HG03439 (cell line): Measurements from ENCODE around the gene INTS13.
"Not testable (repeated sequence)": the region's sequence is repeated elsewhere in the genome, so short reads cannot be mapped to it uniquely, and the experiment has no call there.

Source experiments
- ATAC-seq: cut with Tn5 transposase; IDR thresholded peaks from one replicate; pipeline ENCODE4 v1.9.1; 2021; ENCODE audit warnings: mild to moderate bottlenecking, moderate library complexity; ENCODE audit not compliant: unreplicated experiment

The INTS13 gene

DNA sequence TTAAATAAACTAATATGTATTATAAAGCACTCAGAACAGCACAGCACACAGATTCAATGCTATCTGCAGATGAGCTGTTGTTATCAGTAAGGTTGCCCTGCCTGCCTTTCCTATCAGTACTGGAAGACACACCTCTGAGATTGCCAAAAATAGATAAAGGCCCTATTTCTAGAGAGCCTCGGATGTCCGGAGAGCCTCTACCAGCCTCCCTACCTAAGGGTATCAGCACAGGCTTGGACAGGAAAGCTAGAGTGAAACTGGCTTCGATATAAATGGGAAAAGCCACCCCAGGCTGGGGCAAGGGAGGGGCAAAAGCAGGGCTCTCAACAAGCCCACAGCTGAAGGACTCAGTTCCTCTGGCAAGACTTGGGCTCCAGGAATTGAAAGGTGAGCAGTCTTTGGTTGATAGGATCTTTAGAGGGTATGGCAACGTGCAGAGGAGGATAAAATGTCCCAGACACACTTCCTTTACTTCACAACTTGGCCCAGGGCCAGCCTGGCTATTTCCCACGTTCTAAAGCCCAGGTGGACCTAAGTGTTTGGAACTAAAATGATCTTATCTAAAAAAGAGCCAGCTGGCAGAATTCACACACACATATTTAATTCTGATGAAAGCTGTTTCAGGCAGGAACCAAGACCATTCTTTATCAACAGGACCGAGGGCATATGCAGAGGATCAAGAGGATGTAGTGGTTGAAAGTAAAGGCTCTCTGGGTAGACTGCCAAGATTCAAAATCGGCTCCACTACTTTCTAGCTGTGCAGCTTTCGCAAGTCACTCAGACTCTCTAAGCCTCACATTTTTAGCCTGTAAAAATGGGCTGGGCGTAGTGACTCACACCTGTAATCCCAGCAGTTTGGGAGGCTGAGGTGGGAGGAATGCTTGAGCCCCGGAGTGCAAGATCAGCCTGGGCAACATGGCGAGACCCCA, 67.0 kb downstream of the INTS13 start:
- no peak for ATAC-seq

DNA sequence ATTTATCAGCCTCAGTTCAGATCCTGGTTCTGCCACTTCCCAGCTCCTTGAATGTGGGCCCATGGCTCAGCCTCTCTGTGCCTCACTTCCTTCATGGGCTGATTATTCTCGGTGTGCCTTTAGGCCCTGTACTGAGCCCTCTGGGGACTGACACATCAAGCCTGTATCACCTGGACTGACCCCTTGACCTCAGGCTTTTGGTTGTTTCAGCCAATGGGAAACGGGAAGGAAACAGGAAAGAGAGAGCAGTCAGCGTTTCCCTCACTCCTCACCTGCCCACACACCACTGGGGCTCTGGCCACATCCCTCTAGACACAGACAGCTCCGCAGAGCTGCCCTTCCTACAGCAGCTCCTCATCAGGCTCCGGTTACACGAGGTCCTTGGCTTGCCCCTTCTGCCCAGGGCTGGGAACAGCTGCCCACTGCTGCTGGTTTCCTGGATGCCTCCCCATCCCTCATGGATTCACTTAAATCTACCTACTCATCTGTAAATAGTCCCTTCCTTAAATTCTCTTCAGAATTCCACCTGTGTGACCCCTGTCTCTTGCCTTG, 67.8 kb downstream of the INTS13 start:
- no peak for ATAC-seq

DNA sequence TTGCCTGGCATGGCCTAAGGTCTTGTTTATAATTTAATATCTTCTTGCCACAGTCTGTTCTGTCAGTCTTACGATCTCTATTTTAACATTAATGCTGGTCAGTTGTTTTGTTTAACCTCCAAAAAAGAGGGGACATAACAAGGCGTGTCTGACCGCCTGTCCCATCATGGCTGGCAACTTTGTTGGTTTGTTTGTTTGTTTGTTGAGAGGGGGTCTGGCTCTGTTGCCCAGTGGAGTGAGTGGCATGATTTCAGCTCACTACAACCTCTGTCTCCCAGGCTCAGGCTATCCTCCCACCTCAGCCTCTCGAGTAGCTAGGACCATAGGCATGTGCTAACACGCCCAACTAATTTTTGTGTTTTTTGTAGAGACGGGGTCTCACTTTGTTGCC, 68.7 kb downstream of the INTS13 start:
- no peak for ATAC-seq

DNA sequence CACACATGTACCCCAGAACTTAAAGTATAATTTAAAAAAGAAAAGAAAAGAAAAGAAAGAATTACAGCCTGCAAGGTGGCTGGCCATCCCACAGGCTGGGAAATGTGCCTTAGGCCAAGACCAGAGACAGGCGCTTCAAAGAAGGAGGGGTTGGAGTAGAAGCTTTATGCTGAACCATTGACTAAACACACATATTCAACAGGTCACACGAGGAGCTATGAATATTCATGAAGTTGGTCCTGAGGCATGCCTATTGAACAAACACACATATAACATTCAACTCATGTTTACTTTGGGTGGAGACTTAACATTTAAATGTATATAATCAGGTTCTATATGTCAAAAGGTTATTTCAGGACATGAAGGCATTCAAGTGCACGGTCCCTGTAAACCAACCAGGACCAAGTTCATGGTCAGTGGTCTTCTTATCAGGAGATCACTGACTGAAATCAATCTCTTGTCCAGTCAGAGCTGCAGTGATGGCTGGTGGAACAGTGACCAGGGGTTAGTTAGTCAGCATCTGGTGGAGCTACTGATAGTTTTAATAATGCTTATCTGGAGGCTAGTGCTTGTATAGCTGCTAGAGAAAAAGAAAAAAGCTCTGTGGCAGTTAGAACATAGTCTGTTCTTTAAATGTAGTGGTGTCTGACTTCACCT, 69.2 kb downstream of the INTS13 start:
- no peak for ATAC-seq

DNA sequence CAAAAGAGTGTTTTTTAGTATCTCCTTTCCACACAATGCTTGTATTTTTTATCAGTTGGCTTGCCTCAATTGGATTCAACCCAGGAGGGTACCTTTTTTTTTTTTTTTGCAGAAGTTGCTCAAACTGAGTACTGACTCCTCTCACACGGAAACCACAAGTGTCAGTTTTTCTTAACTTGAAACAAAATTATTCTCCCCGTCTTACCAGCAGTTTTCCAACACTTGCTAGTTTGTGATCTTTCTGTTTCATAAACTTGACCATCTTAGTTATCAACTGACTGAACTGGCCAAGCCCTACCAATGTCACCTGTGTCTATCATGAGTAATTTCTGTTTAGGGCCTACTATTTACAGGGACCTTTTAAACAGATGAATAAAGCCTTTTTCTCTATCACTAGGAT, 70.7 kb downstream of the INTS13 start:
- ATAC-seq, result peak; percentile 63

DNA sequence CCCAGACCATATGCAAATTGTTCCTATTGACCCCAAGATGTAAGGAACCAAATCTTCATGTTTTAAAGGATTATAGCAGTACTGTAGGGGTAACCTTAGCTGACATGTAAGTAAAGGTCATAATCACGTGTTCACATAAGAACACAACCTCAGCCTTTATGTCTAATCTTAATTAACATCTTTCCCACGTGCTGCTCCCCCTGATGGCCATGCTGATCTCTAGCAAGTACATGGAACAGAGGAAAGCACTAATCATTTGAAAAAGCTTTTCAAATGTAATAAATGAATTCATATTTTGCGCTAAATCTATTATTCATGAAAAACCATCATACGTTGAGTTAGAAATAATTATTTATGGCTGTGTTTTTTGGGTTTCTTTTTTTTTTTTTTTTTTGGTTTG, 74.3 kb downstream of the INTS13 start:
- no peak for ATAC-seq

DNA sequence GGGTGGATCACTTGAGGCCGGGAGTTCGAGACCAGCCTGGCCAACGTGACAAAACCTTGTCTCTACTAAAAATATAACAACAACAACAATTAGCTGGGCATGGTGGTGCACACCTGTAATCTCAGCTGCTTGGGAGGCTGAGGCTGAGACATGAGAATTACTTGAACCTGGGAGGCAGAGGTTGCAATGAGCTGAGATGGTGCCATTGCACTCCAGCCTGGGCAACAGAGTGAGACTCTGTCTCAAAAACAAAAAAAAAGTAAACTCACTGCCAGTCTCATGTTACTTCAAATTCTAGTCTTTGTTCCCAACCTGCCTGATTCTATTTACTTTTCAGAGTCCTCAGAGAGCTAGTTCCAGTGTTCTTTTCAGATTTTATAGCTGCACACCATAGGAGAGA, 75.0 kb downstream of the INTS13 start:
- ATAC-seq, result not testable (repeated sequence)

DNA sequence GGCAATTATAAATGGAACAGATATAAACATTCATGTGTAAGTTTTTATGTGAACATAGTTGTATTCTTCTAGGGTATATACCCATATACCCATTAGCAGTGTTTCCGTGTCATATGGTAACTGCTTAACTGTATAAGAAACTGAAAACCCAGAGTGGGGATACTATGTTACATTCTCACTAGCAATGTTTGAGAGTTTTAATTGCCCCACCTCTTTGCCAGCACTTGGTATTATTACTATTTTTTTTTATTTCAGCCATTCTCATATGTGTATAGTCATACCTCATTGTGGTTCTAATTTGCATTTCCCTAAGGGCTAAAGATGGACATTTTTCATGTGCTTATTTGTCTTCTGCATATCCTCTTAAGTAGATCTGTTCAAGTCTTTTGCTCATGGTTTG, 76.1 kb downstream of the INTS13 start:
- no peak for ATAC-seq

DNA sequence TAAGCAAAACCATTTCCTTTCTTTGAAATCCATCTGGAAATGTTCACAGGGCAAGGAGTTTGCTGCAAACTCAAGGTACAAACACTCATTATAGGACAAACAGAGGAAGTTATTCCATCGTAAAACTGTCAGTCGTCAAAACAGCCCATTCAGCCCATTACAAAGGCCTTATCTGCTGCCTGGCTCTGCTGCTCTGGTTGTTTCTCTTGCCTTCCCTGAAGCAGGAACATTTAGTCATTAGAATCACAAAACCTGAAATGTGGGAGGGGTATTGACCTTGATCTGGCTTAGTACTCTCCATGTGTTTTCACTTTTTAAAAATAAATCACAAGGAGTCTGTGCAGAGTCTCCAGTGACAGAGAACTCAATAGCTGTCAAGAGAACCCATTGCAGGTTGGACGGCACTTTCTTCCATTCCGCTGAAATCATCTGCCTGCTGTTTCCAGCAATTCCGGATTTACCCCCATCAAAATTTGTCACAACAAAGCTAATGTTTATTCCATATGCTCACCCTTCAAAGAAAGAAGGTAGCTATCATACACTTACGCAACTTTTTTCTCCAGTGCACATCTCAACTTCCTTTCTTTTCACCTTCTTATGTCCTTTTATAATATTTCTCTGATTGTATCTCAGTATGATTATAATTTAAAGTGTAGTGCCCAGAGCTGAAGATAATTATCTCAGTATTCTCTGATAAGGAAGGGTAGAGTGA, 80.2 kb downstream of the INTS13 start:
- no peak for ATAC-seq

DNA sequence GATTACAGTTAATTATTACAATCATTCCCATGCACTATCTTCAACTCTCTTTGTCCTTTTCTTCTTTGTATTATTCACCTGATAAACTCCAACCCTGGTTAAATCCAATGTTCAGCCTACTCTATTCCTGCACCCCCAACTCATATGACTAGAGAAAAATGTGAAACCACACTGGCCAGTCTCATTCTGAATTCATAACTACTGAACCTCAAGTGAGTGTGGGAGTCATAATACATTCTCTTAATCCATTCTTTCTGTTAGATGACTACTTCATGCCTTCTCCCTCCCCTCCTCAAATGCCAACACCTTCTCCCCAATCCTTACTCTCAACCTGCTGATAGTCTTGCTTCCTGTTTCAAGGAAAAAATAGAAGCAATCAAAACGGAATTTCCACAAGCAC, 82.4 kb downstream of the INTS13 start:
- ATAC-seq, result no peak
